GM19468 (cell line): ENCODE data around the gene LRIG3.
"Not testable (repeated sequence)": the region's sequence is repeated elsewhere in the genome, so short reads cannot be mapped to it uniquely, and the experiment has no call there.

ENCODE experiments used
- ATAC-seq: cut with Tn5 transposase; IDR thresholded peaks from one replicate; pipeline ENCODE4 v1.9.1; 2021; ENCODE audit warnings: mild to moderate bottlenecking, moderate library complexity, moderate number of reproducible peaks; ENCODE audit not compliant: unreplicated experiment; ENCODE audit errors: extremely low read depth

LRIG3 gene, protein sequence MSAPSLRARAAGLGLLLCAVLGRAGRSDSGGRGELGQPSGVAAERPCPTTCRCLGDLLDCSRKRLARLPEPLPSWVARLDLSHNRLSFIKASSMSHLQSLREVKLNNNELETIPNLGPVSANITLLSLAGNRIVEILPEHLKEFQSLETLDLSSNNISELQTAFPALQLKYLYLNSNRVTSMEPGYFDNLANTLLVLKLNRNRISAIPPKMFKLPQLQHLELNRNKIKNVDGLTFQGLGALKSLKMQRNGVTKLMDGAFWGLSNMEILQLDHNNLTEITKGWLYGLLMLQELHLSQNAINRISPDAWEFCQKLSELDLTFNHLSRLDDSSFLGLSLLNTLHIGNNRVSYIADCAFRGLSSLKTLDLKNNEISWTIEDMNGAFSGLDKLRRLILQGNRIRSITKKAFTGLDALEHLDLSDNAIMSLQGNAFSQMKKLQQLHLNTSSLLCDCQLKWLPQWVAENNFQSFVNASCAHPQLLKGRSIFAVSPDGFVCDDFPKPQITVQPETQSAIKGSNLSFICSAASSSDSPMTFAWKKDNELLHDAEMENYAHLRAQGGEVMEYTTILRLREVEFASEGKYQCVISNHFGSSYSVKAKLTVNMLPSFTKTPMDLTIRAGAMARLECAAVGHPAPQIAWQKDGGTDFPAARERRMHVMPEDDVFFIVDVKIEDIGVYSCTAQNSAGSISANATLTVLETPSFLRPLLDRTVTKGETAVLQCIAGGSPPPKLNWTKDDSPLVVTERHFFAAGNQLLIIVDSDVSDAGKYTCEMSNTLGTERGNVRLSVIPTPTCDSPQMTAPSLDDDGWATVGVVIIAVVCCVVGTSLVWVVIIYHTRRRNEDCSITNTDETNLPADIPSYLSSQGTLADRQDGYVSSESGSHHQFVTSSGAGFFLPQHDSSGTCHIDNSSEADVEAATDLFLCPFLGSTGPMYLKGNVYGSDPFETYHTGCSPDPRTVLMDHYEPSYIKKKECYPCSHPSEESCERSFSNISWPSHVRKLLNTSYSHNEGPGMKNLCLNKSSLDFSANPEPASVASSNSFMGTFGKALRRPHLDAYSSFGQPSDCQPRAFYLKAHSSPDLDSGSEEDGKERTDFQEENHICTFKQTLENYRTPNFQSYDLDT

DNA sequence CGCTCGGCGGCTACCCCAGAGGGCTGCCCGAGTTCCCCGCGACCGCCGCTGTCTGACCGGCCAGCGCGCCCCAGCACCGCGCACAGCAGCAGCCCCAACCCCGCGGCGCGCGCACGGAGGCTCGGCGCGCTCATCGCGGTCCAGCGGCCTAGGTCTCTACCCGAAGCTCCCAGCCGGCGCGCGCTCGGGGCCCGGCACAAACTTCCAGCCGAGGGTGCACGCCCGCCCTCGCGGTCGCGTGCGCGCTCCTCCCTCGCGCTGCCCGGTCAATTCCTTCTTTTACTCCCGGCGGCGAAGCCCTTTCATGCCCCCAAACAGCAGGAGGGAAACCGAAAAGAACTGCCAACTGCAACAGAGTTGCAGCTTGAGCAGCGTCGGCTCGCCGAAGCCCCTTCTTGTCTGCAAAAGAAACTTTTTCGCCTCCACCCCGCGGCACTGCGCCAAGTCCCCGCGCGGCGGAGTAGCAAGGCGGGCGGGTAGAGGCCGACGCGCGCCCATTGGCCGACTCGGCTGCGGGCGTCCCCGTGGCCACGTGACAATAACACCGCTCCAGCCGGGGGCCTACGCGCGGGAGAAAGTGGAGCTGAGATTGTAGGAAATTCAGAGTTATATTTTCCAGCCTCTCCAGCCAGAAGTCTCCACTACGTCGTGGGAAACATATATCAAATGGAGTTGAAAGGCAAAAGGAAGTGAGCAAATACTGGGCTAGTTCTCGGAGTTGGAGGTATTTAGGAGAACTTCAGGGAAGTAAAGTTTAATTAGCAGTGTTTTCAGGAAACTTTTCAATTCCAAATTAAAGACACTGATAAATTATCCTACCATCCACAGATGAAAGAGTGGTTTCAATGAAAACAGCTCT is at the start of gene LRIG3:
TSS of gene LRIG3 (minus strand) at position 403 of the 859 bp plus-strand sequence. CDS start at position 134, 269 bp downstream.
- peak; percentile 83 for ATAC-seq

DNA sequence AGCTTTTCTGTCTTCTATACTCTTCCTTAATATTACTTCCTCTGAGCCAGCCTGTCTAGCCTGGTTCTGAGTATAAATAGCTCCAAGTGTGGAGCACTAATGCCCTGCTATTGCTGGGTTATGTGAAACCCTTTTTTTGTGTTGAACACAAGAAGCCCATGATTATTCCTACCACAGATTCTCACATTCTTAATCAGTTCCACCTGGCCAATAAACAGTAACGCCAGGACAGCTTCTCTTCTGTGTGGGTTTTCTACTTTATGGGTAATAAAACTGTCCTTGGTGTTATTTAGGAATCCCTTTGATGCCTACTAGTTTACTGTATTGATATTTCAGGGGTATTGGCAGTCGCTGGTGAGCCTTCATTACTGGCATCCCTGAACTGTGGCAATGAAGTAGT is 48.9 kb upstream of the LRIG3 start:
- ATAC-seq, result no peak

DNA sequence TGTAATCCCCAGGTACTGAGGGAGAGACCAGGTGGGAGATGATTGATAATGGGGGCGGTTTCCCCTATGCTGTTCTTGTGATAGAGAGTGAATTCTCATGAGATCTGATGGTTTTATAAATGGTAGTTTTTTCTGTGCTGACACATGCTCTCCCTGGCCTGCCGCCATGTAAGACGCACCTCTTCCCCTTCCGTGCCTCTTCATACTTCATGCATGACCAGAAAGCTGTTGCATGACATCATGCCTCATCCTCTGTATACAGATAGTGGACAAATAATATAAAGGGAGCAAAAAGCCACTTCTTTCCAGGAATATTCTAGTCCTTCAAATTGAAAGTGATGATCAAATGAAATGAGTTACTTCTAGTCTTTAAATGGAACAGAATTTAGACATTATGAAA is 47.3 kb upstream of the LRIG3 start:
- ATAC-seq, result no peak

DNA sequence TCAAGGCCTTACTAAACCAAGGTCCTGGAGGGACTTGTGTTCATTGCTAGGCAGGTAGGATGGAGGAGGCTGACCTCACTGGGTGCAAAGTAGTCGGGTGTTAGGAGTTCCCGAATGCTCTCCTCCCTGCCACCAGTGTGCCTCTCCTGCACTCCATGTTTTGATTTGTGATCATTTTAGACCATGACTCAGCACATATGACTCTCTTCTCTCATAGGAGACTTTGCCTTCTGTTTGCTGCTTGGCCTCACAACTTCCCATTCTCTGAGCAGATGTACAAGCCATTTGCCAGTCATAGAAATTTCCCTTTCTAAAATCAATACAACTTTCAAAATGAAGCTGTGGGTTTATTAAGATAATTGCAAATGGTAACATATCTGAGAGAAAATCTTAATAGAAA is 46.6 kb upstream of the LRIG3 start:
- no peak for ATAC-seq

DNA sequence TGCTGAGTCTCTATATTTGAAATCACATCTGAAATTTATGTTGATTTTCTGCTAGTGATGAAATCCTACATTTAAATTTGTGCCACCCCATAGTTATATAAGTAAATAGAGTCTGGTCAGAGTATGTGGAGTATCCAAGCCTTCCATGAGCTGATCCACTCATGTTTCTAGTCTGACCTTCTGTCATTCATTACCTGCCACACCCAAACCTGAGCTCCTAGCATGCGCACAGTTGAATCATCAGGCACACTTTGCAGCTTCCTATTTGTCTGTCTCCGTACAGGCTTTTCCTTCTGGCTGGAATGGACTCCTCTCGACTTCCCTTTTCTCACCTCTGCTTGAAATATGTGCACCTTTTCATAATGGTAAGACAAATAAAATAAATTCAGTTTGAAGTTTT is 45.3 kb upstream of the LRIG3 start:
- ATAC-seq, result no peak

DNA sequence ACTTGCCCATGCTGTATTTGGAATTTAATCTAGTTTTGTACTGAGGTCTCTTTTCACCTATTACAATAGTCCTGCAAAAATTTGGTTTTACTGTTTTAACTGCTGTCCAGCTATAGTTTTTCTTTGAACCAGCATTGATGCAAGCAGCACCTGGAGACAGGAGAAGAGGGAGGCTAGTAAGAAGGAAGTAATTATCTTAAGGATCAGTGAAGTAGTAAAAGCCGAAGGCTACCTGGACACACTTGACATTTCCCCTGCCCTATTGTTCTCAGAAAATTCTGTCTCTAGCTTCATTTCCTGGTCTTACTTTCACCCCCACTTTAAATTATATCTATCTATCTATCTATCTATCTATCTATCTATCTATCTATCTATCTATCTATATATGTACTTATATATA is 43.5 kb upstream of the LRIG3 start:
- ATAC-seq, result no peak

DNA sequence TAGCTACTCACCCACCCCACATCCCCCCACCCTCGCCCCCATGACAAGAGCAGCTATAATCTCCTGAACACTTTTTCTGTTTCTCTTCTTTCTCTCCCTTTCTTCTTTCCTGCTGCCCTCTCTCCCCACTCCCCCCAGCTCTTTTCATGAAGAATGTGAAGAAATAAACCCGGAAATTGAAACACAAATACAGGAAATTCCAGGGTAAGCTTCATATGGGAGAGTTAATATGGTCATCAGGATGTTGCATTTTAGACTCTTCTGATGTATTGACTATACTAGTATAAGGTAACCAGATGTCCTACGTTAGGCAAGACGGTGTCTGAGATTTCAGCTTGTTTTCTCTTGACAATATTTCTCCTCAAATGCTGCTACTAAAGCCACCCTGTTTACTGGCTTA is 41.6 kb upstream of the LRIG3 start:
- ATAC-seq, result no peak

DNA sequence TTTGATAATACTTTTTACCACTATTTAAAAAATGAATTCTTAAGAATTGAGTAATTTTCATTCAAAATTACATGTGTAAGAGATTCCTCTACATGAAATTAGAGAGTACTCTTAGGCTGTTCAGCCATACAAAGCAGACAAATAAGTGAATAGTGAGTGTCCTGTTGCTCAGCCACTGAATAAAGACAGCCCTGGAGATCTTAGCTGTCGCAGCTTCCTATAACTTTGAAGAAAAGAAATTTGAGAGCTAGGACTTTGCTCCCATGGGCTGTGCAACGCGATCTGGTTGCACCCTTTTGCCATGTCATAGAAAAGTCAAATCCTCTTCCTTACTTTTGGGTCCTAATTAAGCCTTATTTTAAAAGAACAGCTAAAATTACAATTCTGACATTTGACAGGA is 40.9 kb upstream of the LRIG3 start:
- no peak for ATAC-seq

DNA sequence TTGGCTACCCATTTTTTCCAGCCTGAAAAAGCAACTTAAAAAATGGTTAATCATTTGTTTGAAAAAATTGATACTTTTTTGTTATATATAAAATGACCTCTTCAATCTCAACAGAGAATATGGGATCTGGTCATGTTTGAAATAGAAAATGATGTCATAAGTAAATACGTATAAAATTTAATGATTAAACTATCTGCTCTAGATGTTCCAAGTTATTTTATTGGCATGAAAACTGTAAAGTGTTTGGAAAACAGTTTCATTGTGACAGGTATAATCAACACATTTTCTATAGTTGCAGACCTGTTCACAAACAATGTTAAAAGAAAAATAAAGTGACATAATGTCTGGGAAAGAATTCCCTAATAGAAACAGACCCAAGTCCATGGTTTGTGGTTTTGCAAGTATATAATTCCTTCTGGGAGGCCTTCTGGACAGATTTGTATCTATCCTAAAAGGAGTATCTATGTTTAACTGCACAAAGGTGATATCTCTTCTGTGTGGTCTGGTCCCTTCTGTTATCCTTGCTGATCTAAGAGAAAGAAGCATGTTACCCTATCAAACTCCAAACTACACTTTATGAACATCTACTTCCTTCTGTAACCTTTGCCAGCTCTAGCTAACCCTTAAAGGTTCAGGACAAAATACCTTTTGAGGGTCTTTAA is 39.5 kb upstream of the LRIG3 start:
- no peak for ATAC-seq

DNA sequence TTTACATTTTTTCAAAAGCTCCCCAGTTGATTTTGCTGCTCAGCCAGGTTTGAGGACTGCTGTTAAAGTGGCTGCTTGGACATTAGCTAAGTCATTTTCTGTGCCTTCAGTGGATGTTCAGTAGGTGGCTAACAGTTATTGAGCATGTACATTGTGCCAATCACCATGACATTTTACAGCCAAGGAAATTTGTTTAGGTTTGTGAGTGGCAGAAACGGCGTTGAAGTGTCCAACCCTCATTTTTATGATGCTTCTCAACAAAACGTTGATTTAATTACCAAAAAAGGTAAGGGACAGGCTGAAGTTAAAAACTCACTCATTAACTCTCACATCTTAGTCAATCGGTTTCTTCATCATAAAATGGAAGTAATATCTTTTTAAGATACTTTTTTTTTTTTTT is 37.0 kb upstream of the LRIG3 start:
- no peak for ATAC-seq

DNA sequence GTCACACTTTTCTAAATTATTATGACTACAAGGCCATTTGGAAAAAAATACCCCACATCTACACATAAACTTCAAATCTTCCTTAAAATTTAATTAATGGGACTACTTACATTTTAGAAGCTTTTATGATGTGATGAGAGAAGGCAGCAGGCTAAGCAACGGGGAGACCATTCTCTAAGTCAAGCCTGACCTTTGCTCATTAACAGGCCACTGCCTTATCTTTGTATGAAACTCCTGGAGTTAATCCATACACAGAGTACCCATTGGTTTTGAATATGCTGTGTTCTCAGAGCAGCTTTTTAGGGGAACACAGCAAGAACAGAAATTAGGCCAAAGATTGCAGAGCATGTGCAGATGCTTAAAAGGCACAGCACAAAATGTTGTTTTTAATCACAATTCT is 35.5 kb upstream of the LRIG3 start:
- ATAC-seq, result no peak

DNA sequence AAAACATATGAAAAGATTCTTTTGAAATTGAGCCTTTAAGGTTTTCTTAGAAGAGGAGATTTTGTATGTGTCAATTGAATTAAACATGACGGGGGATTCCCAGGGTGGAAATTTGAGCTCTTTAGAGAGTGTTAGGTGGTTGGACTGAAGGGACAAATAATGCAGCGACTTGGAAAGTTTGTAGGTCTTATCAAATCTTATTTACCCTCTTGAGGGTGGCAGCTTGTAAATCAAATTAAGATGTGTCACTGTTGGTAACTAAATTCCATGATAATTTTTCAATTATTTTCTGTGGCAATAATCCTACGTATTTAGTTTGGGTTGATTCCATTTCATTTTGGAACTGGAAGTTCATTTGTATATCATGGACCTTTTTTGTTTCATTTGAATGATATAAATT is 33.7 kb upstream of the LRIG3 start:
- no peak for ATAC-seq

DNA sequence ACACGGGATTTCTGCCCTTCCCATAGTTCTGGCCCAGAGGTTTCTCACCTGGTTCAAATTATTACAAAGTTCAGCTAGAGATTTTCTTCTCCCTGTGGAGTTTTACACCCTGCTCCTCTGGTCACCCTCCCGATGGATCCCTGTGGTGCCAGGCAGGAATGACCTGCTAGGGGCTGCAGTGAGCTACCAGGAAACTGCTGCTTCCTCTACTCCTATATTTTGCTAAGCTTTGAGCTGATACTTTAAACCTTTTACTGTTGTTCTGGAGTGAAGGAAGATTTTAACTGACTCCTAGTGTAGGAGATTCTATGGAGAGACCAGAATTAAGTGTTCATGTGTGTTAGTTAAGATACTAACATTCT is 30.4 kb upstream of the LRIG3 start:
- no peak for ATAC-seq

DNA sequence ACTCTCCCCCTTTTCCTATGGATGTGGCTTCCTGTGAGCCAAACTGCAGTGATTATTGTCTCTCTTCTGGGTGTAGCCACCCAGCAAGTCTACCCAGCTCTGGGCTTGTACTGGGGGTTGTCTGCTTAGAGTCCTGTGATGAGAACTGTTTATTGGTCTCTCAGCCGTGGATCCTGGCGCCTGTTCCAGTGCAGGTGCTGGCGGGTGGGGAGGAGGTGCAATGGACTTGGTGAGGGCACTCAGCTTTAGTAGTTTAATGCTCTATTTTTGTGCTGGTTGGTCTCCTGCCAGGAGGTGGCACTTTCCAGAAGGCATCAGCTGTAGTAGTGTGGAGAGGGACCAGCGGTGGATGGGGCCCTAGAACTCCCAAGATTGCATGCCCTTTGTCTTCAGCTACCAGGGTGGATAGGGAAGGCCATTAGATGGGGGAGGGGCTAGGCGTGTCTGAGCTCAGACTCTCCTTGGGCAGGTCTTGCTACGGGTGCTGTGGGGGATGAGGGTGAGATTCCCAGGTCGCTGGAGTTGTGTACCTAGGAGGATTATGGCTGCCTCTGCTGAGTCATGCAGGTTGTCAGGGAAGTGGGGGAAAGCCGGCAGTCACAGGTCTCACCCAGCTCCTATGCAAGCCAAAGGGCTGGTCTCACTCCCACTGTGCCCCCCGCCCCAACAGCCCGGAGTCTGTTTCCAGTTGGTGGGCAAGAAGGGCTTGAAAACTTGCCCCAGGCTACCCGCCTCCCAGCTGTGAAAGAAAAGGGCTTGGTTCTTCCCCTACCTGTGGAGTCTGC is 29.8 kb upstream of the LRIG3 start:
- not testable (repeated sequence) for ATAC-seq

DNA sequence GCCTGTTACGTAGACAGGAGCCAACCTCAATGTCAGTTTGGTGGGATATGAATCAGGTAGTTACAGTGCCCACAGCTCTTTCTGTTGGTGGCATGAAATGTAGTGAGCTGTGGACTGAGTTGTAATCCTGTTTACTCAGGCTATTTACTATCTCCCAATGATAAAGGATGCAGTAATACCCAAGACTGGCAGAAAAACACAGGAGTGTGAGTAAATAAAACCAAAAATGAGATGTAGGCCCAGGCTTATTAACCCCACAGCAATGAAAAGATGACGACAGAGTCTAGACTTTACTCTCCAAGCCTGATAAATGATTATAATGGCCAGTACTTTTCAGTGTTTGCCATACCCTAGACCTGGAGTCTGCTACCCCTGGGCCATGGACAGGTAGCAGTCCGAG is 22.8 kb upstream of the LRIG3 start:
- ATAC-seq, result no peak

DNA sequence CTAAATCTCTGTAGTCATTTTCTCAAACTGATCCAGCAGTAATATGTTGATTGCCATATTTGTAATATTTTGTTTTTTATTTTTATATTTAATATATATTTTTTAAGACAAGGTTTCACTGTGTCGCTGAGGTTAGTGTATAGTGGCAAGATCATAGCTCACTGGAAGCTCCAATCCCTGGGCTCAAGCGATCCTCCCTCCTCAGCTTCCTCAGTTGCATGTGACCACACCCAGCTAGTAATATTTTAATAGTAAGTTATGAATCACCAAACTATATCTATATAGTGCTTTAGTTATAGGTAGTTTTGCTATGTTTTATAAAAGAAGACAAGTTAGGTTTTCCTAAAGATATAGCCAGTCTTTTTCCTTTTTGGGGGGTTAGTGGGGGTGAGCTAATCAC is 22.0 kb upstream of the LRIG3 start:
- ATAC-seq, result no peak

DNA sequence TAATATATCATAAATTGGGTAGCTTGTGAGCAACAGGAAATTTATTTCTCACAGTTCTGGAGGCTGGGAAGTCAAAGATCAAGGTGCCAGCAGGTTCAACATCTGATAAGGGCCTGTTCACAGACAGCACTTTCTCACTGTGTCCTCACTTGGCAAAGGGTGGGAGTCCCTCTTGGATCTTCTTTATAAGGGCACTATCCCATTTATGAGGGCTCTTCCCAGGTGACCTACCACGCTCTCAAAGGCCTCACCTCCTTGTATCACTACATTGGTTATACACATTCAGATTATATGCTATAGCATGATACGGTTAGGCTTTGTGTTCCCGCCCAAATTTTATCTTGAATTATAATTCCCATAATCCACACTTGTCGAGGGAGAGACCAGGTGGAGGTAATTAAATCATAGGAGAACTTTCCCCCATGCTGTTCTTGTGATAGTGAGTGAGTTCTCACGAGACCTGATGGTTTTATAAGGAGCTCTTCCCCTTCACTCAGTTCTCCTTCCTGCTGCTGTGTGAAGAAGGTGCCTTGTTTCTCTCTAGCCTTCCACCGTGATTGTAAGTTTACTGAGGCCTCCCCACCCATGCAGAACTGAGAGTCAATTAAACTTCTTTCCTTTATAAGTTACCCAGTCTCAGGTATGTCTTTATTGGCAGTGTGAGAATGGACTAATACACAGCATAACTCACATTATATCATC is 19.2 kb upstream of the LRIG3 start:
- no peak for ATAC-seq

DNA sequence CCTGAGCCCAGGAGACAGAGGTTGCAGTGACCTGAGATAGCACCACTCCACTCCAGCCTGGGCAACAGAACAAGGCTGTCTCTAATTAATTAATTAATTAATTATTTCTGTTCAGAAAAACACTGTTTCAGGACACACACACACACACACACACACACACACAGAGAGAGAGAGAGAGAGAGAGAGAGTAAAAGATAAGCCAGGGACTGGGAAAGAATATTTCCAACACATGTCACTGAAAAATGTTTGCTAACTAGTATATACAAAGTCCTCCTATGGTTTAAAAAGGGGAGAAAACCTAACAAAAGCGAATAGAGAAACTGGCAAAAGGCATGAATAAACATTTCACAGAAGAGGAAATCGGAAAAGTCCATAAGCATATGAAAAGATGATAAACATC is 18.1 kb upstream of the LRIG3 start:
- no peak for ATAC-seq
